Neural cell (in vitro differentiated cells): ENCODE measurements around the gene NET1.

ENCODE experiments used
- TAF1 ChIP-seq: IDR thresholded peaks from 2 replicates; pipeline ENCODE4 v1.6.1; 2012; ENCODE audit warnings: low read depth
- TF ChIP-seq, protein P1 (sequence below): fragments of 450-650 bp; IDR thresholded peaks from 2 replicates; pipeline ENCODE4 v1.5.1; 2014; ENCODE audit warnings: antibody characterized with exemption, mild to moderate bottlenecking, moderate library complexity; ENCODE audit not compliant: poor library complexity, severe bottlenecking

- TF ChIP-seq, protein P1, sequence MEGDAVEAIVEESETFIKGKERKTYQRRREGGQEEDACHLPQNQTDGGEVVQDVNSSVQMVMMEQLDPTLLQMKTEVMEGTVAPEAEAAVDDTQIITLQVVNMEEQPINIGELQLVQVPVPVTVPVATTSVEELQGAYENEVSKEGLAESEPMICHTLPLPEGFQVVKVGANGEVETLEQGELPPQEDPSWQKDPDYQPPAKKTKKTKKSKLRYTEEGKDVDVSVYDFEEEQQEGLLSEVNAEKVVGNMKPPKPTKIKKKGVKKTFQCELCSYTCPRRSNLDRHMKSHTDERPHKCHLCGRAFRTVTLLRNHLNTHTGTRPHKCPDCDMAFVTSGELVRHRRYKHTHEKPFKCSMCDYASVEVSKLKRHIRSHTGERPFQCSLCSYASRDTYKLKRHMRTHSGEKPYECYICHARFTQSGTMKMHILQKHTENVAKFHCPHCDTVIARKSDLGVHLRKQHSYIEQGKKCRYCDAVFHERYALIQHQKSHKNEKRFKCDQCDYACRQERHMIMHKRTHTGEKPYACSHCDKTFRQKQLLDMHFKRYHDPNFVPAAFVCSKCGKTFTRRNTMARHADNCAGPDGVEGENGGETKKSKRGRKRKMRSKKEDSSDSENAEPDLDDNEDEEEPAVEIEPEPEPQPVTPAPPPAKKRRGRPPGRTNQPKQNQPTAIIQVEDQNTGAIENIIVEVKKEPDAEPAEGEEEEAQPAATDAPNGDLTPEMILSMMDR: no peak
- TF ChIP-seq TAF1: no peak
Observed at GRCh38 chr10:5508161-5508604, 95.8 kb downstream of the NET1 start.
